ENCODE data around the gene NHS. TPM values are rescaled to one million over a fixed set of nuclear protein-coding genes. Genes with fewer than 3 reads are reported as not detected.

NHS gene
- total RNA-seq, 1 donor from 2014 or later: 117 TPM

GRCh38 chrX:17449866-17450265, 74.9 kb downstream of the NHS start:
- Mint-ChIP-seq H3K9me3 (ENCODE audit: low read depth) (no peaks in the 10 kb centered on the region), H3K27ac (no peak overlapping the region), H3K36me3 (ENCODE audit: insufficient read depth) (no peaks in the 10 kb centered on the region), H3K4me3 (ENCODE audit: low read depth) (no peak overlapping the region), H3K4me1 (ENCODE audit: low read depth) (peaks cover 34% of the 10 kb centered on the region), H3K27me3 (no peaks in the 10 kb centered on the region)
- TF ChIP-seq CTCF (IDR thresholded peaks at IDR 0.05; ENCODE audit: unreplicated experiment): no peak
- no peak for DNase-seq (ENCODE audit: low spot score, unreplicated experiment)

GRCh38 chrX:17453788-17454187, 78.8 kb downstream of the NHS start:
- H3K4me3 Mint-ChIP-seq (ENCODE audit: low read depth): no peak overlapping the region
- H3K4me1 Mint-ChIP-seq (ENCODE audit: low read depth): peaks cover 30% of the 10 kb centered on the region

GRCh38 chrX:17456526-17456925, 81.5 kb downstream of the NHS start:
- Mint-ChIP-seq H3K27me3 (no peaks in the 10 kb centered on the region), H3K36me3 (ENCODE audit: insufficient read depth) (no peaks in the 10 kb centered on the region), H3K27ac (peak overlapping the region; percentile 74), H3K9me3 (ENCODE audit: low read depth) (no peaks in the 10 kb centered on the region), H3K4me3 (ENCODE audit: low read depth) (no peak overlapping the region), H3K4me1 (ENCODE audit: low read depth) (peaks cover 17% of the 10 kb centered on the region)
- no peak for DNase-seq (ENCODE audit: low spot score, unreplicated experiment)
- no peak for TF ChIP-seq CTCF (IDR thresholded peaks at IDR 0.05; ENCODE audit: unreplicated experiment)

More at GRCh38 chrX:17453788-17454187, 78.8 kb downstream of the NHS start:
- Mint-ChIP-seq H3K36me3 (ENCODE audit: insufficient read depth) (no peaks in the 10 kb centered on the region), H3K9me3 (ENCODE audit: low read depth) (no peaks in the 10 kb centered on the region), H3K27ac (no peak overlapping the region), H3K27me3 (no peaks in the 10 kb centered on the region)
- TF ChIP-seq CTCF (IDR thresholded peaks at IDR 0.05; ENCODE audit: unreplicated experiment): no peak
- DNase-seq (ENCODE audit: low spot score, unreplicated experiment): no peak

- H3K27ac Mint-ChIP-seq: no peak overlapping the region
- H3K27me3 Mint-ChIP-seq: no peaks in the 10 kb centered on the region
- DNase-seq (ENCODE audit: low spot score, unreplicated experiment): no peak
- peaks cover 27% of the 10 kb centered on the region for H3K4me1 Mint-ChIP-seq (ENCODE audit: low read depth)
- TF ChIP-seq CTCF (IDR thresholded peaks at IDR 0.05; ENCODE audit: unreplicated experiment): no peak
- no peak overlapping the region for H3K4me3 Mint-ChIP-seq (ENCODE audit: low read depth)
- no peaks in the 10 kb centered on the region for H3K36me3 Mint-ChIP-seq (ENCODE audit: insufficient read depth)
- H3K9me3 Mint-ChIP-seq (ENCODE audit: low read depth): no peaks in the 10 kb centered on the region
Measured at GRCh38 chrX:17459008-17459611, 84.1 kb downstream of the NHS start.

- Mint-ChIP-seq H3K27ac (peak overlapping the region; percentile 77), H3K27me3 (no peaks in the 10 kb centered on the region), H3K36me3 (ENCODE audit: insufficient read depth) (no peaks in the 10 kb centered on the region), H3K4me3 (ENCODE audit: low read depth) (no peak overlapping the region), H3K4me1 (ENCODE audit: low read depth) (peaks cover 27% of the 10 kb centered on the region), H3K9me3 (ENCODE audit: low read depth) (no peaks in the 10 kb centered on the region)
- TF ChIP-seq CTCF (IDR thresholded peaks at IDR 0.05; ENCODE audit: unreplicated experiment): no peak
- no peak for DNase-seq (ENCODE audit: low spot score, unreplicated experiment)
Measured at GRCh38 chrX:17459661-17460060, 84.7 kb downstream of the NHS start.
